ENCODE results near the gene COL4A2. TPM values are rescaled to one million over a fixed set of nuclear protein-coding genes. Genes with fewer than 3 reads are reported as not detected.
A peak's percentile ranks its signal among the peaks of the same experiment; 100 is the strongest.

The COL4A2 gene
- total and polyA plus RNA-seq, 9 donors = 59.5 to 171 (median 136) TPM

GRCh38 chr13:110339263-110339662 is 32.2 kb downstream of the COL4A2 start:
- Histone ChIP-seq H3K9me3 (no peaks in the 10 kb centered on the region), H3K4me3 (no peak overlapping the region), H3K36me3 (no peaks in the 10 kb centered on the region), H3K27me3 (no peaks in the 10 kb centered on the region), H3K27ac (peak overlapping the region; percentile 68 to 86), H3K4me1 (ENCODE audit: insufficient read depth) (peaks cover 25% of the 10 kb centered on the region)
- TF ChIP-seq CTCF (IDR thresholded peaks at IDR 0.05) (no peak), POLR2A (IDR thresholded peaks at IDR 0.05) (no peak), EP300 (IDR thresholded peaks at IDR 0.05) (no peak)
- no peak for DNase-seq
- intact Hi-C loops (cut with DNase I) = no loop called here
- 20 to 31% (median 27%) methylated on average over 6 of the region's 6 CpGs for WGBS, 3 donors

DNA sequence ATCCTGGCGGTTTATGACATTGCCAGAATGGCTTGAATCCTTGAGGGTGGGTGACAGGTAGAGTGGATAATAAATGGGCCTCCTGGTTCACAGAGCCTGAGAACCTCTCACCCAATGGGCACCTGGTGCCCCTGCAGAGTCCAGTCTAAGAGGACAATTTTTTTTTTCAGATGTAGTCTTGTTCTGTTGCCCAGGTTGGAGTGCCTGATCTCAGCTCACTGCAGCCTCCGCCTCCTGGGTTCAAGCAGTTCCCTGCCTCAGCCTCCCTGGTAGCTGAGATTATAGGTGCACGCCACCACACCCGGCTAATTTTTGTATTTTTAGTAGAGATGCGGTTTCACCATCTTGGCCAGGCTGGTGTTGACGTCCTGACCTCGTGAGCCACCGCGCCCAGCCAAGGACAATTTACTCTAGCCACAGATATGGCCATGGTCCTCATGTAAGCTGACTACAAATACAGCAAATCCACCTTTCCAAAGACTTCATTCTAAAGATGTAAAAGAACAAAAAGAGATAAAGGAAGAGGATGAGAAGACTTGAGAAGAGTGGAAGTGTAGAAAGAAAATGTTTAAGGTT is 33.0 kb downstream of the COL4A2 start:
- no peak overlapping the region for H3K4me3 ChIP-seq
- 82 to 85% (median 82%) methylated on average over 9 of the region's 9 CpGs for WGBS, 3 donors
- peaks cover 25% of the 10 kb centered on the region for H3K4me1 ChIP-seq (ENCODE audit: insufficient read depth)

GRCh38 chr13:110340812-110341444 is 33.8 kb downstream of the COL4A2 start:
- intact Hi-C loops (cut with DNase I) = loop anchor here in 3 of 4 donors (5.0 to 10.0 kb wide), 3 partner anchors 36 to 71 kb away; no protein-coding TSS in a partner anchor

More for the DNA sequence above, 33.0 kb downstream of the COL4A2 start:
- intact Hi-C loops (cut with DNase I) = loop anchor here in 3 of 4 donors (5.0 to 10.0 kb wide), 3 partner anchors 37 to 72 kb away; no protein-coding TSS in a partner anchor
- TF ChIP-seq CTCF (IDR thresholded peaks at IDR 0.05) (no peak), POLR2A (IDR thresholded peaks at IDR 0.05) (no peak), EP300 (IDR thresholded peaks at IDR 0.05) (no peak)
- DNase-seq = no peak
- no peaks in the 10 kb centered on the region for H3K9me3 ChIP-seq
- H3K36me3 ChIP-seq = no peaks in the 10 kb centered on the region
- no peaks in the 10 kb centered on the region for H3K27me3 ChIP-seq
- H3K27ac ChIP-seq = peak overlapping the region; percentile 63 to 86

DNA sequence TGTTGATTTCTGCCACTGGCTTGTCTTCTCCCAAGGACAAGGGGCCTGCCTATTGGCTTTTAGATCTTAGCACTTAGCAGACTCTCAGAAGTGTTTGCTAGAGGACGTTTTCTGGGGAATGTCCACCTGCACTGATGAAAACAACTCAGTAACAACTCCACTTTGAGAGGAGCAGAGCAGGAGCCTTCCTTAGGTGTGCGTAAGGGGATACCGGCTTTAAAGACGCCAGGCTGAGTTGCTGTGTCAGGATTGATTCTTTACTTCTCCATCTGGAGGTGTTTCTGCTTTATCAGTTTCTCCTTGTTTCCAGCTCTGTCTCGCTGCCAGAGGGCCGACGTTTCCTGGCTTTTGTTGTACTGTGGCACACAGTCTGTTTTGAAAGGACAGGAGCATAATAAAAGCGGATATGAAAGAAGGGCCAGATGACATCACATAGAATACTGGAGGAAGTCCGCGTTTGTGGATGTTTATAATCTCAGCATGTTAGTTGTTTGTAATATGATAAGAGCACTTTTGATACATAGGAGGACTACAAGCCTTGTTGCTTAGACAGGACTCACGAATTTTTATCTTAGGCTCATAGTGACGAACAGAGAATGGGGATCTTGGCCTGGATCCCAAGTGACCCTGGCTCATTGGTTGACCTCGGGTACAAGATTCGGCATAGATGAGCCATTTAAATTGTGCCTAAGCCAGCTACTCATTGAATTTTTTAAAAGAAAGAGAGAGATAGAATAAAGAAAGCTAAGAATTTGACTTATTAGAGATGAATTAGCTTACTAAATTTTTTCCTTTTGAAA is 34.6 kb downstream of the COL4A2 start:
- peaks cover 23% of the 10 kb centered on the region for H3K4me1 ChIP-seq (ENCODE audit: insufficient read depth)
- no peak overlapping the region for H3K4me3 ChIP-seq
- WGBS, 3 donors = 11 to 23% (median 16%) methylated on average over 14 of the region's 14 CpGs
- H3K27ac ChIP-seq = peak overlapping the region; percentile 73 to 86
- H3K36me3 ChIP-seq = no peaks in the 10 kb centered on the region
- intact Hi-C loops (cut with DNase I) = loop anchor here in 3 of 4 donors (5.0 to 10.0 kb wide), 3 partner anchors 36 to 71 kb away; no protein-coding TSS in a partner anchor
- peak in 4 of 5 donors; percentile 41 to 70 (median 58) for DNase-seq
- H3K9me3 ChIP-seq = no peaks in the 10 kb centered on the region
- TF ChIP-seq CTCF (IDR thresholded peaks at IDR 0.05) = no peak
- no peak for TF ChIP-seq POLR2A (IDR thresholded peaks at IDR 0.05)
- no peak for TF ChIP-seq EP300 (IDR thresholded peaks at IDR 0.05)
- no peaks in the 10 kb centered on the region for H3K27me3 ChIP-seq

More at GRCh38 chr13:110340812-110341444, 33.8 kb downstream of the COL4A2 start:
- Histone ChIP-seq H3K27ac (peak overlapping the region; percentile 73 to 86), H3K27me3 (no peaks in the 10 kb centered on the region), H3K9me3 (no peaks in the 10 kb centered on the region), H3K4me3 (peak overlapping the region; percentile 10), H3K4me1 (ENCODE audit: insufficient read depth) (peaks cover 27% of the 10 kb centered on the region), H3K36me3 (no peaks in the 10 kb centered on the region)
- DNase-seq = peak; percentile 72 to 85 (median 83)
- peak; percentile 85 for TF ChIP-seq EP300 (IDR thresholded peaks at IDR 0.05)
- TF ChIP-seq POLR2A (IDR thresholded peaks at IDR 0.05) = no peak
- 17 to 21% (median 20%) methylated on average over 24 of the region's 24 CpGs for whole genome bisulfite sequencing, 3 donors

All from ovary (tissue), 9 donors.